SH-SY5Y (cell line): ENCODE data around the gene MAMDC2.

Experiments used
- GATA2 ChIP-seq: IDR thresholded peaks from 2 replicates; pipeline ENCODE4 v1.6.1; 2011; ENCODE audit warnings: mild to moderate bottlenecking, low read depth, low read length
- GATA3 ChIP-seq: IDR thresholded peaks from 2 replicates; pipeline ENCODE4 v1.6.1; 2011; ENCODE audit warnings: low read depth, mild to moderate bottlenecking, low read length, moderate library complexity

DNA sequence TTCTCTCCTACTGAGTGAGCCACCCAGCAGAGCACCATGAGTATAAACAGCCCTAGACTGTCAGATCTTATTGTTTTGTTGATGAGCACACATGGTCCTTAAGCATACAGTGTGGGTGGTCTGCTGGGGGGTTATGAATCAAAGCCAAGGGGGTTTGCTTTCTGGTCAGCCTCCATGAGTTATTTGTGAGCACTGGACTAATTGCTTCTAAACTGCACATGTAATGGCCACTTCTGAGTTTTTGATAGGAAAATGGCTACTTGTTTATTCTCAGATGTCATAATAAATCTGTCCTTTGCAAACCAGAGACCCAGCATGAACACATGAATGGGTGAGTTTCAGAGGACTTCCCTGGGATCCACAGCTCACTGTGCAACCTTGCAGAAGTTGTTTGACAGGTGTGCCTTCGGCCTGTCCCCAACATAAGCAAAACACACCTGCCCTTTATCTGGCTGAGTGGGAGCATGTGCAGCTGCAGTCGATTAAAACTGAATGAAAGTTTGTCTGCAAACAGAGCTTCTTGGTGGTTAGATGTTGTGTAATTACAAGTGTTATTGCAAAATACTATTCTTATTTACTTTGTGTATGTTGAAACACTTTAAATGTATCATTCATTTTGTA lies 35.9 kb downstream of the MAMDC2 start:
- no peak for TF ChIP-seq GATA3
- TF ChIP-seq GATA2 = no peak
